ENCODE data around the gene CEMIP.

DNA sequence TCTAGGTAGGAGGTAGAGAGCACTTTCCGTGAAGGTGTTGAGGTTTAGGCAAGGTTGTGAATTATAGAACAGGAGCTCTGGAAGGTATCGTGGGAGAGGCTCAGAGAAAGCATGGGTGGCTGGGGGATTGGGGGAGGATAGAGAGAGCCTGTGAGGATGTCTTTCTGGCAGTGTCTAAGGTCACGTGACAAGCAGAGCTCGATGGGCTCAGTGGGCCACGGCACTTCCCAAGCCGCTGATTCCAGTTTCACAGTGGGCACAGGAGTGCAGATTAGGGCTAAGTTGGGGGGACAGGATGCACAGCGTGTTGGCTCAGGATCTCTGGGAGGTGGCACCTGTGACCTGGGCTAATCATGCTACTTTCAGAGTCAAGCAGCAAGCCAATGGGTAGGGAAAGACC, 52.0 kb downstream of the CEMIP start:
- TF ChIP-seq, protein P1, sequence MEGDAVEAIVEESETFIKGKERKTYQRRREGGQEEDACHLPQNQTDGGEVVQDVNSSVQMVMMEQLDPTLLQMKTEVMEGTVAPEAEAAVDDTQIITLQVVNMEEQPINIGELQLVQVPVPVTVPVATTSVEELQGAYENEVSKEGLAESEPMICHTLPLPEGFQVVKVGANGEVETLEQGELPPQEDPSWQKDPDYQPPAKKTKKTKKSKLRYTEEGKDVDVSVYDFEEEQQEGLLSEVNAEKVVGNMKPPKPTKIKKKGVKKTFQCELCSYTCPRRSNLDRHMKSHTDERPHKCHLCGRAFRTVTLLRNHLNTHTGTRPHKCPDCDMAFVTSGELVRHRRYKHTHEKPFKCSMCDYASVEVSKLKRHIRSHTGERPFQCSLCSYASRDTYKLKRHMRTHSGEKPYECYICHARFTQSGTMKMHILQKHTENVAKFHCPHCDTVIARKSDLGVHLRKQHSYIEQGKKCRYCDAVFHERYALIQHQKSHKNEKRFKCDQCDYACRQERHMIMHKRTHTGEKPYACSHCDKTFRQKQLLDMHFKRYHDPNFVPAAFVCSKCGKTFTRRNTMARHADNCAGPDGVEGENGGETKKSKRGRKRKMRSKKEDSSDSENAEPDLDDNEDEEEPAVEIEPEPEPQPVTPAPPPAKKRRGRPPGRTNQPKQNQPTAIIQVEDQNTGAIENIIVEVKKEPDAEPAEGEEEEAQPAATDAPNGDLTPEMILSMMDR (conservative IDR thresholded peaks at IDR 0.05; ENCODE audit: low read depth, low read length): no peak
- no peak for TF ChIP-seq EZH2 (IDR thresholded peaks at IDR 0.05; ENCODE audit: low read length, unreplicated experiment)

All from PC-3 (cell line).